Ecto neural progenitor cell (in vitro differentiated cells): ENCODE measurements around the gene CBFB.
A peak's percentile ranks its signal among the peaks of the same experiment; 100 is the strongest.
"Not testable (repeated sequence)": the region's sequence is repeated elsewhere in the genome, so short reads cannot be mapped to it uniquely, and the experiment has no call there.

Experiments
- DNase-seq: peaks from one replicate; pipeline ENCODE4 v3.0.0-alpha.2; 2018; ENCODE audit warnings: low spot score

The CBFB gene

DNA sequence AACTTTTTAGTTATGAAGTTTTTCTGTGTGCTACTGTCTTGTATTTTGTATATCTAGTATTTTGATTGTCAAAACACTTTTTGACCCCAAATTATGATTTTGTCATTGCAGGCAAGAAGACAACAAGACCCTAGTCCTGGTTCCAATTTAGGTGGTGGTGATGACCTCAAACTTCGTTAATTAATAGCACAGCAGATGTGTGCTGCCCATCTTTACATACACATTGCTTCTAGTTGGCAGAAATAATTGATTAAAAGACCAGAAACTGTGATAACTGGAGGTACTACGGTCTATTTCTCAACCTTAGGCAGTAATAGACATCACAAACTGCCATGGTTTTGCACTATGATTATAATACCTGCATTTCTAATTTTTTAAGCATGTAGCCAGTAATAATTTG, 69.7 kb downstream of the CBFB start:
- DNase-seq, result no peak

DNA sequence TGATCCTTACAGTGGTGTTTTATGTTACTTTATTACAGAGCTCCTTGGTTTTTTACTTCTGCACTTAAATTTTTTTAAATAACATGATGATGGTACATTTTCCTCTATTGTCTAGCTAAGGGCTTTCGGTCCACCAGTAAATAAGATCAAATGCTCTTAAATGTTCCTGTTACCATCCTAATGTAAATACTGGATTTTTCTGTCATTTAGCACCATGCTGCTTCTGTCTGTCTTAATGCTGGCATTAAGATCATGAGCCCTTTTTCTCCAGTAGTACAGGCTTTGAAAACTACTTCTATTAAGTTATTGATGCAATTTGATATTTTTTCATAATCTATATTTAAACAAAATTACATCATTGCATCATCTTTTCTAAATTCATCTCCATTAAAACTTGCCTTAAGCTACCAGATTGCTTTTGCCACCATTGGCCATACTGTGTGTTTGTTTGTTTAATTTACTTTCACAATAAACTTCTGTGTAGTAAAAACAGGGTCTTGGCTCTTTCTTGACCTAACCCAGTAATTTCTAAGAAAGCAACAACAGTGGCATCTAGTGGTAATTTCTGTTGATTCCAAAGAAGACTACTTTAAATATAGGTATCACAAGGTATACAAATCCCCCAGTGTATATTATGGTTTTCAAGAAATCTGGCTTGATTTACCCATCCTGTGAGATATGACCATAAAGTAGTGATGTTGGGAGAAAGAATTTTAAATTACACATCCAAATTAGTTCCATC, 71.8 kb downstream of the CBFB start:
- DNase-seq, result no peak

DNA sequence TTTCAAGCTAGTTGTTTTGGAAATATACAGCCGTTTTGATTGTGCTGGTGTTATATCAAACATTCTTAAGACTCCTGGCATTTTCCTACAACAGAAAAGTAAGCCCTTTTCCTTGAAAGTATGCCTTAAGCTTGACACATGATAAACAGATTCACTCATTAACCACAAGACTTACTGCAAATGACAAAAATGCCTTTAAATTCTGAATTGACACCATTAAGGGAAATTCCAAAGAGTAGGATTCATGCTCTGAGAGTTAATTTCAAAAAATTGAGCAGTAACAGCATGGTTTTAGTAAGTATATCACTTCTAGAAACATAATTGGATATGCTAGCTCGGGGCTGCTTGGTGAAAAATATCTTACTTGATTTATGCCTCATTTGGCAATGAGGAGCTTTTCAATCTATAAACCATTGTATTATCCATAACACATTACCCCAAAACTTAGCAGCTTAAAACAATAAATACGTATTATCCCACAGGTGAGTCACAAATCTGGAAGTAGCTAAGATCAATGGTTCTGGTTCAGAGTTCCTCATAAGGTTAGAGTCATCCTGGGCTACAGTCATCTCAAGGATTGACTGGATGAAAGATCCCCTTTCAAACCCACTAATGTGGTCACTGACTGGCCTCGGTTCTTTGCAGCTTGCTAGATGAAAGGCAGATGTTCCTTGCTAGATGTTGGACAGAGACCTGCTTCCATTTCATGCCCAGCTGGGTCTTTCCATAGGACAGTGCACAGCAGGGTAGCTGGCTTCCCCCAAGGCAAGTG, 72.5 kb downstream of the CBFB start:
- no peak for DNase-seq

DNA sequence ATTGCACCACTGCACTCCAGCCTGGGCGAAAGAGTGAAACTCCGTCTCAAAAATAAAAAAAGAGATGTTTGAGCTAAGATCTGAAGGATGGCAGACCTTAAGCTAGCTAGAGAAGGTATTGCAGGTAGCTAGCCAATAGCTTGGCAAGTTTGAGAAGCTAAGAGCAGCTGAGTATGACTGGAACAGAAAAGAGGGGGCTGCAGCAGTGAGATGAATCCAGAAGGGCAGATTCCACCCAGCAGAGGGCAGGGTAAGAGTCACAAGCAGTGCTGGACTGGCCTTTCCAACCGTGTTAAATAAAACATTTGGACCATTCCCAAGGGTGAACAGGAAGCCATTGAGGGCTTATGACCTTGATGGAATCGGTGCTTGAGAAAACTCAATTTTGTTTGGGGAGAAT, 75.1 kb downstream of the CBFB start:
- no peak for DNase-seq

DNA sequence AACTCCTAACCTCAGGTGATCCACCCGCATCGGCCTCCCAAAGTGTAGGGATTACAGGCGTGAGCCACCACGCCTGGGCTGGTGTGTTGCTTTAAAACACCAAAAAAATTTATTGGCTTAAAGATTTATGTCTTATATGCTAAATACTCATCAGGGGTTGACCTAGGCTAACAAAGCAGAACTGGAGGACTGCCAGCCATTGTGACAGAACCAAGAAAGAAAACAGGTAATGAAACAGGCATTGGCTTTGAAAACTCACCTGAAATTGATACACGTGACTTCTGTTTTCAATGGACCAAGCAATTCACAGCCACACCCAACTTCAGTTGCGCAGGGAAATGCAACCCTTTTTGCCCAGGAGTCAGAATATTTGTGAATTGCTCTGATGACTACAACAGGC, 75.9 kb downstream of the CBFB start:
- DNase-seq, result no peak

DNA sequence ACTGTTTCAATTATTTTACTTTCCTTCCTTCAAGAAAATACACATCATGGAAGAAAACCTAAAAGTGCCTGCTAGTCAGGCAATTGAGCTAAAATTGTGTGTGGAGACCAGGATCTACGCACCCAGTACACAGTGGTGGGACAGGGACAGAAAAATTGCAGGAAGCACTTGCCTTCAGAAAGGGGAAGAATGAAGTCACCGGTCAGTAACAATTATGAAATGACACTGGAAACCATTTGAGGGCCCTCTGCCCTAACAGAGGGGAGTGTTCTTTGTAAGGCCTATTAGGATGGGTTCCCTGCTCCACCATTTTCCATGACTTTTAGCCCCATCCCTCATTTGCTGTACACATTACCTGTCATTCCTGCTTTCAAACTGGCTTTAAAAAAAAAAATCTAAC, 76.3 kb downstream of the CBFB start:
- DNase-seq, result no peak

DNA sequence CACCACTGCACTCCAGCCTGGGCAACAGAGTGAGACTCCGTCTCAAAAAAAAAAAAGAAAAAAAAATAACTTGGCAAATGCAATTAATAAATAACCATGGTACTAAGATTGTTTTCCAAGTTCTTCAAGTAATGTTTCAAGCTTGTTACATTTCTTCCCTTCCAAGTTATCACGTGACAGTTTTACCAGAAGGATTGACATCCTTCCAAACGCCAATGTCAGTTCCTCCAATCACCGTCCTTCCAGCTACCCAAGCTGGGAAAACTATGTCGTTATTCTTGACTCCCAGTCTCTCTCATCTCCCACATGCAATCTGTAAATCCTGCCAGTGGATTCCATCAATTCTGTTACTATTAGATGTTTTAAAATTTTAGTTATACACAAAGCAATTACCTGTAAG, 76.9 kb downstream of the CBFB start:
- DNase-seq, result no peak

DNA sequence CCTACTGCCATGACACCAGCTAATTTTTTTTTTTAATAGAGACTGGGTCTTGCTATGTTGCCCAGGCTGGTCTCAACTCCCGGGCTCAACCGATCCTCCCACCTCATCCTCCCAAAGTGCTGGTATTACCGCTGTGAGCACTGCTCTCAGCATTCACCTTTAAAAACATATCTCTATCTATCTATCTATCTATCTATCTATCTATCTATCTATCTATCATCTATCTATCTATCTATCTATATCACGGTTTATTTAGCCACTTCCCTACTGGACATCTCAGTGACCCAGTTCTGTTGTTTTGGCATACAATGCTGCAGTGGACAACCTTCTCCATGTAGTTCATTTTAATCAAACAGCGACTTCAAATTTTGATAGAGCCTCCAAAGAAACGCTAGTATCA, 79.5 kb downstream of the CBFB start:
- no peak for DNase-seq

DNA sequence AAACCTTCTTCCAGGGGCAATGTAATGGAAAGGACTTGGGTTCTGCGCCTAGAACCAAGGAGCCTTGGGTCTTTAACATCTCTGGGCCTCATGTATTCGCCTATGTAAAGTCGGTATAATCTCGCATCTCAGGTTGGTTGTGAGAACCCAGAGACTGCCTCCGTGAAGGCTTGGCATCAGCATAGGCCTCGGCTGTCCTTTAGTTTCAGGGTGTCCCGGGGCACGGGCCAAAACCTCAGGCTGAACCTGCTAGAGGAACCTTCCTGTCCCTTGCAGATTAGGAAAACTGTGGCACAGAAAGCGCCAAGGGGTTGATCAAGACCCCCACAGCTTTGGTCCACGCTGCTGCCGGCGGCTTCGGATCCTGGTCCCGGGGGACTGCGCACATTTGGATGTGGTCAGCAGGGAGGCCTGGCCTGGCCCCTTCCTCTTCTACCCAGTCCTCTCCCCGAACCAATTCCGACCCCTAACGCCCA, 80.0 kb downstream of the CBFB start:
- DNase-seq, result no peak

DNA sequence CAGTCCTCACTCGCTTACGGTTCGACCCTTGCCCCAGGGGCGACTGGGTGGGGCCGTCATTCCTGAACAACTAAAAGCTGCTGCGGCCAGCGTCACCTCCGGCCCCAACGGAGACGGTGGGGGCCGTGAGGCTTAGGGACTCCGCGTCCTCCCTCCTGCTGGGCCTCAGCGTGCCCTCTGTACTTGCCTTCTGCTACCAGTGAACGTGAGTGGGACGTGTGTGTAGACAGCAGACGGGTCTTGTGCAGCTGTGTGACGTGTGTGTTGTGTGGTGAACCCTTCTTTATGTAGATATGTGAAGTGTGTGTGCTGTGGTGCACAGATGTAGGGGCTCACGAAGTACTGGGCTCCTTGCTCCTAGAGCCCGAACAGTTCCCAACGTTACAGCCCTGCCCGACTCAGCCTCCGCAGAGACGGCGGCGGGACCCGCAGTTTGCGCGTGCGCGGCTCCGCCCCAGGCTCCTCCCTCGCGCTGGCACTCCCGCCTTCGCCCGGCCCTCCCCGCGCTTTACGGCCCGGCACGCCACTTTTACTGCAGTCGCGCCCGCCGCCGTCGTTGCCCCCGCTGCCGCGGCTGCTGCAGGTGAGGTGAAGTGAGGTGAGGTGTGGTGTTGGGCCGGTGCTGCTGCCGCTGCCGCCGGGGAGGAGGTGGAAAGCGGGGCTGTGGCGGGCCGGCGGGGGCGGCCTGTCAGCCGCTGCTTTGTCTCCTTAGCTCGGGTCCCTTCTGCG, 80.6 kb downstream of the CBFB start, which contains the start of gene PHAF1:
PHAF1 (plus strand) TSS at position 535 of the 729 bp plus-strand sequence. CDS start 235 bp downstream, outside the sequence.
- DNase-seq, result peak; percentile 97

DNA sequence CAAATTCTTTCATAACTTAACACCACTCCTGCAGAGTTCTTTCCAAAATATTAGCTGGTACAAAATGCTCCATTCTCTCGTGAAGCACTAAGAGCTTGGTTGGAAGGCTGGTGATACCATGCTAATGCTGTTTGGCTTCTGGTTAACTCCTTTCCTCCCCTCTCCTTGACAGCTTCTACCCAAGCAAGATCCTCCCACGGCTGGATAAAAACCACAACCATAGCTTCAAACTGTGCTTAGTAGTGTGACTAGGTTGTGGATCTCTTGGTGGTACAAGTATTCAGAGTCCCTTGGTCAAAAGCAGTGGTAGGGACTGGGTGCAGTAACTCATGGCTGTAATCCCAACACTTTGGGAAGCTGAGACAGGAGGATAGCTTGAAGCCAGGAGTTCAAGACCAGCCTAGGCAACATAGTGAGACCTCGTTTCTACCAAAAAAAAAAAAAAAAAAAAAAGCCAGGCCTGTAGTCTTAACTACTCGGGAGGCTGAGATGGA, 83.0 kb downstream of the CBFB start:
- no peak for DNase-seq

DNA sequence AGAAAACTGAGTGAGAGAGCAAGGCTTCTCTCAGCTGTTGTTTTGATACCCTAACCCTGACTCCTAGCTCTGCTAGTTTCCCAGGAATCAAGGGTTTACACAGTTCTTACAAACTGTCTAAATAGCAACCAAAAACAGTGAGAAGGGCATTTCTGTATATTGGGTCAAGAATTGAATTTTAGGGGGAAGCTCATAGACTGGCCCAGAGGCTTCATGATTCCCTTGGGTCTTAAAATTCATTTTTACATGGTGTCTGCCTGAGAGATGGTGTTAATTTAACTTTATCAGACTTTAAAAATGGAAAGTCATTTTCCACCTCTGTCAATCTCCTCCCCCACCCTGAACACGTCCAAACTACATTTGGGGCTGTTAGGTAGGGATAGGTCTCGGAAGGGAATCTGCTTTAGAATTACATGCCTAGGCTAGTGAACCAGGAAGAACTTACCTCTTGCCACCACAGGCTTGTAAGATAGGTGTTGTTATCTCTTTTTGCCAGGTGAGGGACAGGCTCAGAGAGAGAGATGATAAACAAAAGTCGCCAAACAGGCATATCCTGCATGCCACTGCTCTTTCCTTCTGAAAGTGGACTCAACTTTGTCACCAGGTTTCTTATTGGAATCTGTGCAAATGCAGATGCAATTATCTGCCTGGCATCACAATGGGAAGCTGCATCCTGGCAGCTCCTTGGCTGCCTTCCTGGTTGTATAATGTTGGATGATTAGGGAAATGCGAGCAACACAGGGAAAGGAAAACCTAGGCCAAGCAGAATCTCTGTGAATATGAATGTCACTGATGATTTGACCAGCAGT, 83.8 kb downstream of the CBFB start:
- DNase-seq, result no peak

DNA sequence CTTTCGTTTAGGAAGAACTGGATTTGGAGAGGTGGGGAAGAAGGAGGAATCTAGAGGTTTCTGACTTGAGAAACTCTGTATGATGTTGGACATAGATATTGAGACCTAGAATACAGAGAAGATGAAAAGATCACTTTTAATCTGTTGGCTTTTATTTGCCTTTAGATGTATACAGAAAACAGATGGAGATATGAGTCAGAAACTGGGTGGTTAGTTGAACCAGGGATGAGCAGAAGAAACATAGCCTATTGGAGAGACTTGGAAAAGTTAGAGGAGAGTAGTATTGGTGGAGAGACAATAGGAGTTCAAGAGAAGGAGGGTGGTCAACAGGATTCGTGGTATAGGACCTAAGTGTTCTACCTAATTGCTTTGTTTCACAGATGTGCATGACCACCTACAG, 85.8 kb downstream of the CBFB start:
- DNase-seq, result no peak

DNA sequence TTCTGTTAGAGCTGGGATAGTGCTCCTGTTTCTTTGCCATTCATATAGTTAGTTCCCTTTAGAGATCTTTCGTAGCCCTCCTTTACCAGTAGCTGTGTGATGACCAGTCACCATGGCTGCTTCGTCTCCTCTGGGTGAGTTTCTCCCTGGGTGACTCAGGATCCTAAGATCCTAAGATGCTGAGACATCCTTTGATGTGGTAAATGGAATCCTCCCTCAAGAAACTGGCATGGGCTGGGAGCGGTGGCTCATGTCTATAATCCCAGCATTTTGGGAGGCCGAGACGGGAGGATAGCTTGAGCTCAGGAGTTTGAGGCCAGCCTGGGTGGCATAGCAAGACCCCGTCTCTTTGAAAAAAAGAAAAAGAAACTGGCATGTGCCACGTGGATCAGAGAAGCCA, 86.7 kb downstream of the CBFB start:
- DNase-seq, result no peak

DNA sequence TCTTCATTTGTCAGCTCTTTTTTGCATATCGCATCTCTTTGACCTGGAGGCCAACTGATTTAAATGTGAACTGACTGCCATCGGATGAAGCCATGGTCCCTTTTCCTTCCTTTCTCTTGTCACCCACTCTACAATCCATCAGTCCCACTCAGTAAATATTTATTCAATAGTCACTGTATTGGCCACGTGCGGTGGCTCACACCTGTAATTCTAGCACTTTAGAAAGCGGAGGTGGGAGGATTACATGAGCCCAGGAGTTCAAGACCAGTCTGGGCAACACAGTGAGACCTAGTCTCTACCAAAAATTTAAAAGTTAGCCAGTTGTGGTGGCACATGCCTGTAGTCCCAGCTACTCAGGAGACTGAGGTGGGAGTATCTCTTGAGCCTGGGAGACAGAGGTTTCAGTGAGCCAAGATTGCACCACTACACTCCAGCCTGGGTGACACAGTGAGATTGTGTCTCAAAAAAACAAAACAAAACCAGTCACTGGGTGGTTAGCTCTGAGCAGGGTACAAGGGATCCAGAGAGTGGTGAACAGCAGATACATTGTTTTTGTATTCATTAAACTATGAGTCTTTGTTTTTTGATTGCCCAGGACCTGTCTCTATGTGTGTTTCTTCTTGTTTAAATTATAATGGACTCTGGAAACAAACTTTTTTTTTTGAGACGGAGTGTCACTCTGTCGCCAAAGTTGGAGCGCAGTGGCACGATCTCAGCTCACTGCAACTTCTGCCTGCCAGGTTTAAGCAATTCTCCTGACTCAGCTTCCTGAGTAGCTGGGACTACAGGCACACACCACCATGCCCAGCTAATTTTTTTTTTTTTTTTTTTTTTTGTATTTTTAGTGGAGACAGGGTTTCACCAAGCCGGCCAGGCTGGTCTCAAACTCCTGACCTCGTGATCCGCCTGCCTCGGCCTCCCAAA, 87.7 kb downstream of the CBFB start:
- no peak for DNase-seq

DNA sequence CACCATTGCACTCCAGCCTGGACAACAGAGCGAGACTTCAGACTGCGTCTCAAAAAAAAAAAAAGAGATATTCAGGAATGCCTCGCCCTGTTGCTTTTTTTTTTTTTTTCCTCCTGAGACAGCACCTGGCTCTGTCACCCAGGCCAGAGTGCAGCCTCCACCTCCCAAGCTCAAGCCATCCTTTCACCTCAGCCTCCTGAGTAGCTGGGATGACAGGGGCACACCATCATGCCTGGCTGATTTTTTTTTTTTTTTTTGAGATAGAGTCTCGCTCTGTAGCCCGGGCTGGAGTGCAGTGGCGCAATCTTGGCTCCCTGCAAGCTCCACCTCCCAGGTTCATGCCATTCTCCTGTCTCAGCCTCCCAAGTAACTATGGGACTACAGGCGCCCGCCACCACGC, 88.8 kb downstream of the CBFB start:
- DNase-seq, result no peak

DNA sequence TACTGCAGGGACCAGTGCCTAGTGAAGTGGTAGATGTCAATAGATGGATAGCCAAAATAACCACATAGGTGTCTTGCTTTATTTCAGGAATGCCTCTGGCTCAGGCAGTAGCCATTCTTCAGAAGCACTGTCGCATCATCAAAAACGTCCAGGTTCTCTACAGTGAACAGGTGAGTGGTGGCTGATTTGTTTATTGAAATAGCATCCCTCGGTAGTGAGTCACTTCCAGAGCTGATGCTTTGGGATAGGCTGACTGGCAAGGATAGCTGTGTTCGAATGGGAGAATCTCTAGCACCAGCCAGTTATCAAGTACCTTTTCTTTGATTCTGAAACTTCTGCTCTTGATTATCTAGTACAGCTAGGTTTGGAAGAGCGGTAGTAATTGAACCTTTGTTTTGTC, 91.1 kb downstream of the CBFB start:
- DNase-seq, result no peak

DNA sequence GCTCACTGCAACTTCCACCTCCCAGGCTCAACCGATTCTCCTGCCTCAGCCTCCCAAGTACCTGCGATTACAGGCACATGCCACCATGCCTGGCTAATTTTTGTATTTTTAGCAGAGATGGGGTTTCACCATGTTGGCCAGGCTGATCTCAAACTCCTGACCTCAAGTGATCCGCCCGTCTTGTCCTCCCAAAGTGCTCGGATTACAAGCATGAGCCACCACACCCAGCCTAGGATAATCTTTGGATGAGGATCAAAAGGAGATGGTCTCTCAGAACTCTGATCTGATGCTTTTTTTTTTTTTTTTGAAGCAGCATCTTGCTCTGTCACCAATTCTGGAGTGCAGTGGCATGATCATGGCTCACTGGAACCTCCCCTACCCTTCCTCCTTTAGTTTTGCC, 93.8 kb downstream of the CBFB start:
- not testable (repeated sequence) for DNase-seq

DNA sequence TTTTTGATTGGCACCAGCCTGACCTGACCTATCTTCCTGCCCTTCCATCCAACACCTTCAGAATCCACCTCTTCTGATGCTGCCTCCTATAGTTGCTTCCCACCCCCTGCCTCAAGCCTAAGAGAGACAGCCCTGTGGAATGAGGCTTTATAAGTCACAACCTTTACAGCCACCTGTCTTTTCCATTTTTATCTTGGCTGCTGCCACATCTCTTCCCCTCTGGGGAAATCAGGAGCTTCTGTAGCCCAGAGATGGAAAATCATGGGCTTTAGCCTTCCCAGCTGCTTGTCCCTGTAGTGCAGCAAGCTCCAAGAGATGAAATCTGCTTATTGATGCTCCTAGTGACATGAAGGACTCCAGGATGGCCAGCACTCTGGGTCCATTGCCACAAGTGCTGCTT, 99.5 kb downstream of the CBFB start:
- no peak for DNase-seq

DNA sequence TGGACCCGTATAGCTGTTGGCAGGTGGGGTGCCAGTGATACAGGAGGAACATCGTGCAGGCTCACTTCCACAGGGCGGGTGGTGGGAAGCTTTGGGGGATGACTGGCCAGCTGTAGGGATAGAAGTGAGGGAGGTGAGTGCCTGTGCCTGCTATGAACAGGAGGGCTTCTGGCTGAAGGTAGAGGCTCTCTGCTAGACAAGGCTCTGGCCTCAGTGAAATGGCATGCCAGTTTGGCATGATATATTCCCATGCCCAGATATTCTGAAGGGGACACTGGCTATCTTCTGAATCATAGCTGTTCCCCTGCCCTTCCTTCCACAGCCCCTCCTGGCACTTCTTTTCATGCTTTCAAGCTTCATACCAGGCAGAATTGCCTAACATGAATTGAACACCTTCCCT, 99.9 kb downstream of the CBFB start:
- no peak for DNase-seq

DNA sequence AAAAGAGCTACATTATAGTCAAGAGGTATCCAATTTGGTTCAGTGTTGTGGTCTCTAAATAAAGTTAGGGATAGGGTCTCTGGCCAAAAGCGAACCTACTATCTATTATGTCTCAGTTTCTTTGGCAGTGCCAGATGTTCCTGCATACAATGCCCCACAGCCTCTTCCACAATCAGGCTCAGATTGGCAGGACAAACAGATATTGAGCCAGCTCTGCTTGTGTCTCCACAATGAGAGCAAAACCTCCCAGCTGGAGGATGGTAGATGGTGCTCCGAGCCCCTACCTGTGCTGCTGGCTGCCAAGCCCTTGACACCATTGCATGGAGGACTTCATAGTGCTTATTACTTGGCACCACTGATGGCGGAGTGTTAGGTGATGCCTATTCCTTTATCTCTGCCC, 100.5 kb downstream of the CBFB start:
- DNase-seq, result no peak
